ENCODE data around the gene ARSA. TPM values are rescaled to one million over a fixed set of nuclear protein-coding genes. Genes with fewer than 3 reads are reported as not detected.
A peak's percentile ranks its signal among the peaks of the same experiment; 100 is the strongest.

The ARSA gene
- total and polyA plus RNA-seq, 2 of the 13 experiments (the other 11 are each of a cell fraction or from before 2014, with no cell fraction given): 9.0 to 11.5 TPM

DNA sequence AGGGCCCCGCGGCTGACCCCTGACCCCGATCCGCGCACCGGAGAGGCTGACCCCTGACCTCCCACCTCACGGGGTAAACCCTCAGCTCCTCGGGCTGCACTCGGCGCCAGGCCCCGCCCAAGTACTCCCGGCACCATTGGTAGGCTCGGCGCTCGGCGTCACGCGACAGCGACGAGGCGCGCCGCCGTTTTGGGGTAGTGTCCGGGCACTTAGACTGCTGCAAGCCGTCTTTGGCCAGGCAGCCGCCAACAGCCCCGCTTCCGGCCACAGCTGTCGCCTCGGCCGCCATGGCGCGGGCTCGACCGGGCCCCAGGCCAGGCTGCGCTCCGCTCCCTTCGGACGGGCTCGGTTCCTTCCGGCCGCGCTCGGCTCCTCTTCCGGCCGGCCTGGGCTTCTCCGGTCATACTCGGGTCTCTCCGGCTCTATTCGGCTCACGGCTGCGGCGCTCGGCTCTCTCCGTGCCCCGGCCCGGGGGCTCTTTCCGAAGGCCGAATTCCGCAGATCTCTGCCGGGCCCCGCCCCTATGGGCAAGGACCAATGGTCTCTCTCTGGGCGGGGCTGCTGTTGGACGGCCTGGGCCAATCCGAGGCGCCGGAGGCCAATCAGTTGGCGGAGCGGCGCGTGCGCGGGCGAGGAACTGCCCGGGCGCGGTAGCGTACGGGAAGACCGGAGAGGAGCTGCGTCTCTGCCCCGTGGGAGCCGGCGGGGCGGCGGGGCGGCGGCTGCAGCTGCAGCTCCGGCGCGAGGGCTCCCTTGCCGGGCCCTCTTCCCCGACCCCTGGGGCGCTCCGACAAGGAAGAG, 45.3 kb downstream of the ARSA start, which contains the start of gene CHKB (continued):
- TF ChIP-seq, protein P1, sequence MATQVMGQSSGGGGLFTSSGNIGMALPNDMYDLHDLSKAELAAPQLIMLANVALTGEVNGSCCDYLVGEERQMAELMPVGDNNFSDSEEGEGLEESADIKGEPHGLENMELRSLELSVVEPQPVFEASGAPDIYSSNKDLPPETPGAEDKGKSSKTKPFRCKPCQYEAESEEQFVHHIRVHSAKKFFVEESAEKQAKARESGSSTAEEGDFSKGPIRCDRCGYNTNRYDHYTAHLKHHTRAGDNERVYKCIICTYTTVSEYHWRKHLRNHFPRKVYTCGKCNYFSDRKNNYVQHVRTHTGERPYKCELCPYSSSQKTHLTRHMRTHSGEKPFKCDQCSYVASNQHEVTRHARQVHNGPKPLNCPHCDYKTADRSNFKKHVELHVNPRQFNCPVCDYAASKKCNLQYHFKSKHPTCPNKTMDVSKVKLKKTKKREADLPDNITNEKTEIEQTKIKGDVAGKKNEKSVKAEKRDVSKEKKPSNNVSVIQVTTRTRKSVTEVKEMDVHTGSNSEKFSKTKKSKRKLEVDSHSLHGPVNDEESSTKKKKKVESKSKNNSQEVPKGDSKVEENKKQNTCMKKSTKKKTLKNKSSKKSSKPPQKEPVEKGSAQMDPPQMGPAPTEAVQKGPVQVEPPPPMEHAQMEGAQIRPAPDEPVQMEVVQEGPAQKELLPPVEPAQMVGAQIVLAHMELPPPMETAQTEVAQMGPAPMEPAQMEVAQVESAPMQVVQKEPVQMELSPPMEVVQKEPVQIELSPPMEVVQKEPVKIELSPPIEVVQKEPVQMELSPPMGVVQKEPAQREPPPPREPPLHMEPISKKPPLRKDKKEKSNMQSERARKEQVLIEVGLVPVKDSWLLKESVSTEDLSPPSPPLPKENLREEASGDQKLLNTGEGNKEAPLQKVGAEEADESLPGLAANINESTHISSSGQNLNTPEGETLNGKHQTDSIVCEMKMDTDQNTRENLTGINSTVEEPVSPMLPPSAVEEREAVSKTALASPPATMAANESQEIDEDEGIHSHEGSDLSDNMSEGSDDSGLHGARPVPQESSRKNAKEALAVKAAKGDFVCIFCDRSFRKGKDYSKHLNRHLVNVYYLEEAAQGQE (IDR thresholded peaks at IDR 0.05; ENCODE audit: borderline replicate concordance in 1 of 2, low read depth in 1 of 2, low read length in 2 of 2): peak in 1 of 2 experiments; percentile 15; a peak in 1 of 4 replicates
- TF ChIP-seq, protein P2, sequence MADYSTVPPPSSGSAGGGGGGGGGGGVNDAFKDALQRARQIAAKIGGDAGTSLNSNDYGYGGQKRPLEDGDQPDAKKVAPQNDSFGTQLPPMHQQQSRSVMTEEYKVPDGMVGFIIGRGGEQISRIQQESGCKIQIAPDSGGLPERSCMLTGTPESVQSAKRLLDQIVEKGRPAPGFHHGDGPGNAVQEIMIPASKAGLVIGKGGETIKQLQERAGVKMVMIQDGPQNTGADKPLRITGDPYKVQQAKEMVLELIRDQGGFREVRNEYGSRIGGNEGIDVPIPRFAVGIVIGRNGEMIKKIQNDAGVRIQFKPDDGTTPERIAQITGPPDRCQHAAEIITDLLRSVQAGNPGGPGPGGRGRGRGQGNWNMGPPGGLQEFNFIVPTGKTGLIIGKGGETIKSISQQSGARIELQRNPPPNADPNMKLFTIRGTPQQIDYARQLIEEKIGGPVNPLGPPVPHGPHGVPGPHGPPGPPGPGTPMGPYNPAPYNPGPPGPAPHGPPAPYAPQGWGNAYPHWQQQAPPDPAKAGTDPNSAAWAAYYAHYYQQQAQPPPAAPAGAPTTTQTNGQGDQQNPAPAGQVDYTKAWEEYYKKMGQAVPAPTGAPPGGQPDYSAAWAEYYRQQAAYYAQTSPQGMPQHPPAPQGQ (CRISPR knock-in tag; IDR thresholded peaks at IDR 0.05; ENCODE audit: borderline replicate concordance): no peak
- TF ChIP-seq NONO (IDR thresholded peaks at IDR 0.05) (no peak), NONO (CRISPR knock-in tag; conservative IDR thresholded peaks at IDR 0.05) (peak; percentile 80), ZNF331 (CRISPR knock-in tag; IDR thresholded peaks at IDR 0.05) (no peak), DRAP1 (CRISPR knock-in tag; IDR thresholded peaks at IDR 0.05) (peak; percentile 85), PBX3 (CRISPR knock-in tag; IDR thresholded peaks at IDR 0.05; ENCODE audit: borderline replicate concordance) (no peak), ZNF382 (CRISPR knock-in tag; IDR thresholded peaks at IDR 0.05; ENCODE audit: borderline replicate concordance) (no peak), RERE (CRISPR knock-in tag; IDR thresholded peaks at IDR 0.05; ENCODE audit: low read depth) (no peak), CBX2 (IDR thresholded peaks at IDR 0.05; ENCODE audit: low read depth, low read length) (no peak), CBX2 (CRISPR knock-in tag; IDR thresholded peaks at IDR 0.05; ENCODE audit: low read depth) (no peak), ZNF225 (CRISPR knock-in tag; IDR thresholded peaks at IDR 0.05) (0 out of 2 replicates have a peak, but pooled peaks have one; percentile 63), ZNF354B (CRISPR knock-in tag; IDR thresholded peaks at IDR 0.05) (no peak), SKI (IDR thresholded peaks at IDR 0.05; ENCODE audit: partially characterized antibody) (no peak), RBM22 (optimal IDR thresholded peaks at IDR 0.05; ENCODE audit: low read length) (no peak), ZNF577 (CRISPR knock-in tag; IDR thresholded peaks at IDR 0.05; ENCODE audit: borderline replicate concordance, low read depth) (no peak)

Measured in HepG2 (cell line).